Suppressor macrophage treated with lipopolysaccharide for 4 hours (primary cell): ENCODE data around the gene THEM4.
A peak's percentile ranks its signal among the peaks of the same experiment; 100 is the strongest.
"Not testable (repeated sequence)": the region's sequence is repeated elsewhere in the genome, so short reads cannot be mapped to it uniquely, and the experiment has no call there.

Experiments used
- DNase-seq: peaks from one replicate; pipeline ENCODE4 v3.0.0-alpha.2; 2020

Gene THEM4

DNA sequence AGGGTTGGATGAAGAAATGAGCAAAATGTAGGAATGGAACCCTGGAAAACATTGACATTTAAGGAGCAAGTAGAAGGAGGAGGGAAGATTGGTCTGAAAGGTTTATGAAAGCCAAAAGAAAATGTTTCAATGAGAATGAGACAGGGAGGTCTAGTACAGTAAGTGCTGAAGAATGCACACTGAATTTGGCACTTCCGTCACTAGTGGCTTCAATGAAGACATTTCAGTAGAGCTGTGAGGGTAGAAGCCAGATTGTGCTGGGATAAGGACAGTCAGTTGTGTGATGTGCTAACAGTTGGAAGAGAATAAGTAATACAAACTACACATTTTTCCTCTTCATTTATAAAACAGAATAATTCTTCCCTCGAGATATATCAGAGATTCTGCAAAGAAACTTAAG, 17.1 kb downstream of the THEM4 start:
- no peak for DNase-seq

DNA sequence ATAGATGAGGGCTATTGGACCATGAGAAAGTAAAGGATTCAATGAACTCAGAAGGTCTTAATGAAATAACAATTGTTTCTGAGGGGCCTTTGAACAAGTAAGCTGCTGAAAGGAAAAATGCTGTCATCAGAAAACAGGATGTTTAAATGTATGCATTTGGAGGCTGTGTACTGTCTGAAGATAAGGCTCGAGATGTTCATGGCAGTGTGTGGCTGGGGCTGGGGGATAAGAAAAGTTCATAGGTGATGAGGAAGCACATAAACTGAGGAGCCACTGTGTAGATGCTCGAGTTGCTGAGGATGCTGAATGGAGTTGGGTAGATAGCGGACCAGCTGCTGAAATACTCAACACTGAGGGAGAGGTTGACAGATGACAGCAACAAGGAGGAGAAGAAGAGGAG, 17.8 kb downstream of the THEM4 start:
- DNase-seq, result no peak

DNA sequence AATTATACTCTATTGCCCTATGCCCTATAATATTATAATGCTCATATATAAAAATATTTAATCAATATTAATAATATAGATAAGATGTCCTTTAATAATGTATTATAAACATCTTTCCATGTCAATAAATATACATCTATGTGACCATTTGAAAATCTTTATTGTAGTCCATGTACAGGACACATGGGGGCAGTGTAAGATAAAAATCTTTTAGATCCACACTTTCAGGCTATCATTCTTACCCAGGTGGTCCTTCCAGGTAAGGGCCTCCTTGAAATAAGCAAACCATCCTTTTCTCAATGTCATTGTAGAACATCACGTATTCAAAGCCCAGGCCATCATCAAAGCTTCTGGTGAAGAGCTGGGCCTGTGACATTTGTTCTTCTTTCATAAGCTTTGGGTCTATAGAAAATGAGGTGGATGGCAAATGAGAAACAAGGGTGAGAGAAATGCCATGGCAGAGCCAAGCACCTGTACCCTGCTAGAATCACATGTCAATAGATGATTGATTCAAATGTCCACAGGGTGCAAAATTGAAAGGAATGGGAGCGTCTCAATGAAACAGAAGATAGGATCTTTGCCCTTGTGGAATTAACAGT, 20.2 kb downstream of the THEM4 start:
- peak; percentile 34 for DNase-seq

DNA sequence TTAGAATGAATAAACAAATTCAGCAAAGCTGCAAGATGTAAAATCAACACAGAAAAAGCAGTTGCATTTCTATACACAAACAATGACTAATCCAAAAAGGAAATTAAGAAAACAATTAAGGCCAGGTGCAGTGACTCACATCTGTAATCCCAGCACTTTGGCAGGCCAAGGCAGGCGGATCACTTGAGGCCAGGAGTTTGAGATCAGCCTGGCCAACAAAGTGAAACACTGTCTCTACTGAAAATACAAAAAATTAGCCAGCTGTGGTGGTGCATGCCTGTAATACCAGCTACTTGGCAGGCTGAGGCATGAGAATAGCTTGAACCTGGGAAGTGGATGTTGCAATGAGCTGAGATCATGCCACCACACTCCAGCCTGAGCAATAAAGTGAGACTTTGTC, 22.3 kb downstream of the THEM4 start:
- DNase-seq, result no peak

DNA sequence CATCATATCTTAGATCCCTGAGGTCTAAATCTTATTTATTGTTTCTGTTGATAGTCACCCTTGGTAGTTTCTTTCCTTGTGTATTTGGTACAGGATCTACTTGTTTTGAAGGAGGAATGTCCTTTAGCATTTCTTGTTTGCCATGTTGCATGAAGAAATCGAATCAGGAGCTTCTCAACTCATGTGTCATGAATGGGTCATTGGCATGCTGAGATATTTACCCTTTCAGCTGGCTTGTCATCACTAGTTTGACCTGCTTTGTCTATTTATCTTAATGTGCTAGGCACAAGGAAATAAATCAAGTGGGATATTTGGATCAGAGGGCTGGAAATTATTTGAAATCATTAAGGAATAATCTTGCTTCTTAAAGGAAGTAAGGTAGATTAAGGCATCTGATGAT, 23.8 kb downstream of the THEM4 start:
- DNase-seq, result no peak

DNA sequence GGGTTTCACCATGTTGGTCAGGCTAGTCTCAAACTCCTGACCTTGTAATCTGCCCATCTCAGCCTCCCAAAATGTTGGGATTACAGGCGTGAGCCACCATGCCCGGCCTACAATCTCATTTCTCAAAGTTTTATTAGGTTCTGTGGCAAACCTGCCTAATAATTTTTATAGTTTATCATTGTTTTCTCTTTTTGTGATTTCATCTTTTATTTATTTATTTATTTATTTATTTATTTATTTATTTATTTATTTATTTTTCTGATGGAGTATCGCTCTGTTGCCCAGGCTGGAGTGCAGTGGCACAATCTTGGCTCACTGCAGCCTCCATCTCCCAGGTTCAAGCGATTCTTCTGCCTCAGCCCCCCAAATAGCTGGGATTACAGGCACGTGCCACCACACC, 24.4 kb downstream of the THEM4 start:
- DNase-seq, result not testable (repeated sequence)

DNA sequence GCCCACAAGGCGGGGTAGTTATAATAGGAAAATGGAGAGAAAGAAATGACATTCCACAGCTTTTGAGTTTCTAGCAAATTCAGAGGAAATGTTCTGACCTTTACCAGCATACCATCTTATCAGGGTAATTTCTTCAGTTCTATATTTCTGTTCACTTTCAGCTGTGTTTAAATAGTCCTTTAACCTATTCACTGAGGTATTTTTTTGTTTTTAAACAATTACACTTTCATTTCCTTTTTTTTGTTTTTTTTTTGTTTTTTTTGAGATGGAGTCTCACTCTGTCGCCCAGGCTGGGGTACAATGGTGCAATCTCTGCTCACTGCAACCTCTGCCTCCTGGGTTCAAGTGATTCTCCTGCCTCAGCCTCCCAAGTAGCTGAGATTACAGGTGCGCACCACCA, 24.9 kb downstream of the THEM4 start:
- DNase-seq, result not testable (repeated sequence)

DNA sequence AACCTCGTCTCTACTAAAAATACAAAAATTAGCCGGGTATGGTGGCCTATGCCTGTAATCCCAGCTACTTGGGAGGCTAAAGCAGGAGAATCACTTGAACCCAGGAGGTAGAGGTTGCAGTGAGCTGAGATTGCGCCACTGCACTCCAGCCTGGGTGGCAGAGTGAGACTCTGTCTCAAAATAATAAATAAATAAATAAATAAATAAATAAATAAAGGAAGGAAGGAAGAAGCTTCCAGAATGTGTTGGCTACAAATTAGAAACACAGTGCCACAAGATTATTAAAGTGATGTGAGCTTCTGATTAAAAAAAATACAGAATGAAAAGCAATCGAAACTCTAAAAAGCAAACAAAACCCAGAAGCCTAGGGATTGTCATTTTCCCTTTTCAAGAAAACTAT, 25.4 kb downstream of the THEM4 start:
- DNase-seq, result not testable (repeated sequence)

DNA sequence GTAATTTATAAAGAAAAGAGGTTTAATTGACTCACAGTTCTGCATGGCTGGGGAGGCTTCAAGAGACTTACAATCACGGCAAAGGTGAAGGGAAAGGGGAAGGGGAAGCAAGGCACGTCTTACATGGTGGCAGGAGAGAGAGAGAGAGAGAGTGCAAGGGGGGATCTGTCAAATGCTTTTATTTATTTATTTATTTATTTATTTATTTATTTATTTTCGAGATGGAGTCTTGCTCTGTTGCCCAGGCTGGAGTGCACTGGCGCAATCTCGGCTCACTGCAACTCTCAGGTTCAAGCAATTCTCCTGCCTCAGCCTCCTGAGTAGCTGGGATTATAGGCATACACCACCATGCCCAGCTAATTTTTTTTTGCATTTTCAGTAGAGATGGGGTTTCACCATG, 26.4 kb downstream of the THEM4 start:
- DNase-seq, result not testable (repeated sequence)

DNA sequence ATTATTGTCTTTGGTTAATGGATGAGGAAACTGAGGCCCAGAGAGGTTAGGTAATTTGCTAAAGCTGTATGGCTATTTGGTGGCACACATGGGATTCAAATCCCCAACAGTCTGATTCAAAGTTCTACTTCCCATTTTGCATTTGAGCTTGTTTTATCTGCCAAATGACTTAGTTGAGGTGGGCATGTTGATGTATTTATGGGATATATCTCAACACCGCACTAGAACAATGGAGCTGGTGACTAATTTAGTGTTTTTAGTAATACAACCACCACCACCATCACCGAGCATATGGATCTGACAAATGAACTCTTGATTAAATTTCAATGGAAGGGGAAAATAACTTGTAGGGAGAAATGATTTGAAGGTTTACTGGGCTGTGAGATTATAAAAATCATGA, 26.8 kb downstream of the THEM4 start:
- DNase-seq, result no peak

DNA sequence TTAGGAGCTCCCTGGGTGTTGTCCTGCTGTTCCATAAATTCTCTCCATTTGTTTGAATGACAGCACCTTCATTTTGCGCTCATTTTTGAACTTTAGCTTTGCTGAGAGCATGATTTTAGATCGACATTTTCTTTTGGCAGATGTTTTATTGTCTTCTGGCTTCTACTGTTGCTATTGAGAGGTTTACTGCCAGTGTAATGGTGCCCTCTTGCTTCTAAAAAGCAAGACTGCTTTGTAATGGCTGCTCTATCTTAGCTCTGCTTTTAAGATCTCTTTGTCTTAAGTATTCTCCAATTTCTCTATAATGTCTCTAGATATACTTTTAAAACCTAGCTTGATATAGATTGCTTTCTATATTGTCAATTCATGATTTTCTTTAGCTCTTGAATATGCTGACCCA, 27.8 kb downstream of the THEM4 start:
- DNase-seq, result no peak

DNA sequence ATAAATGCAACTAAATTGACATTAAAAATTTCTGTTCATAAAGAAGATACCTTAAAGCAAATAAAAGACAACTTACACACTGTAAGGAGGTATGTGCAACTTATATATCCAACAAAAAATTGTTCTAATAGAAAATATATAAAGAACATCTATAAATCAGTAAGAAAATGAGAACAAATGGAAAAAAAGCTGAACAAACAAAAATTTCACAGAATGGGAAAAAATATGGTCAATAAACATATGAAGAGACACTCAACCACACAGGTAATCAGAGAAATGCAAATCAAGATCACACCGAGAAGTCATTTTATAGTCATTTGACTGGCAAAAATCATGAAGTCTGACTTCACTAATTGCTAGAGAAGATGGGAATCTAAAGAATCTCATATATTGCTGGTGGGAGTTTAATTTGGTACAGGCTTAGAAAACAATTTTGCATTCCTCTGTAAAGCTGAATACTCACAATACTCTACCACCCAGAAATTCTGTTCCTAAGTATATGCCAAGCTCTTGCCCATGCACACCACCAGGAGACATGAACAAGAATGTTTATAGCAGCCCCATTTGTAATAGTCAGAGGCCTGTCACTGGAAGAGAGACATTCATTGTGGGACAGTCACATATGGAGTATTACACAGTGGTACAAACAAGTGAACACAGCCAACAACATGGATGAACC, 33.8 kb downstream of the THEM4 start:
- no peak for DNase-seq

DNA sequence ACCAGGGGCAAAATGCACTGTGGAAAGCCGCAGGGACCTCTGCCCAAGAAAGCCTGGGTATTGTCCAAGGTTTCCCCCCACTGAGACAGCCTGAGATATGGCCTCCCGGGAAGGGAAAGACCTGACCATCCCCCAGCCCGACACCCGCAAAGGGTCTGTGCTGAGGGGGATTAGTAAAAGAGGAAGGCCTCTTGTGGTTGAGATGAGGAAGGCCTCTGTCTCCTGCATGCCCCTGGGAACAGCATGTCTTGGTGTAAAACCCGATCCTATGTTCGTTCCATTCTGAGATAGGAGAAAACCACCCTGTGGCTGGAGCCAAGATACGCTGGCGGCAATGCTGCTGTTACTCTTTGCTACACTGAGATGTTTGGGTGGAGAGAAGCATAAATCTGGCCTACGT, 36.5 kb downstream of the THEM4 start:
- not testable (repeated sequence) for DNase-seq

DNA sequence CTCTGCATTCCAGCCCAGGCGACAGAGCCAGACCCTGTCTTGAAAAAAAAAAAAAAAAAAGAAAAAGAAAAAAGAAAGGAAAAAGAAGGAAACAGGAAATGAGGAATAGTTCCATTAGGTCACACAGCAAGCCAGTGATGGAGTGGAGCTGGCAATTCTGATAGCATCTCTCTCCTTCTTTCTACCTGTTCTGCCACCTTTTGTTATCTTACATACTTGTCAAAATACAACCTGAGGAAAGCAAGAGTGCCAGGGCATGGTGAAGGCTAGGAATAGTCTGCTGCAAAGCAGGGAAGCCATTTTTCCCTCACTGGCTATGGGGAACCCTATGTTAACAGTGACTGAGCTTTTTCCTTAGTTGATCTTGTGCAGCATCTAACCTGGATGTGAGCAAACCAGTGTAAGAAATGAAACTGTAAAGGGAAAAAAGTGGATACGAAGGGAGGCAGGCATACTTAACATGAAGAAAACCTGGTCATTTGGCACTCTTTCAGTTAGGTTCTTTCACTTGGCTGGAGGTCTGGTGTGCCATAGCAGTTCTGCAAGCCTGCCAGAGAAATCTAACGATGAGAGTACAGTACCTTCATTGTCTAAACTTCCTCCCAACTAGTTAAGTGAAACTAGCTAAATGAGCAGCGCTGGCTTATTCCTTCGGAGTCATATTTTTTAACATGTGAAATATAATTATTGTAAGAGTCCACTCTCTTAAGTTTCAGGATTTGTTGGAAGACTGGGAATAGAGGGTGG, 37.9 kb downstream of the THEM4 start:
- no peak for DNase-seq

DNA sequence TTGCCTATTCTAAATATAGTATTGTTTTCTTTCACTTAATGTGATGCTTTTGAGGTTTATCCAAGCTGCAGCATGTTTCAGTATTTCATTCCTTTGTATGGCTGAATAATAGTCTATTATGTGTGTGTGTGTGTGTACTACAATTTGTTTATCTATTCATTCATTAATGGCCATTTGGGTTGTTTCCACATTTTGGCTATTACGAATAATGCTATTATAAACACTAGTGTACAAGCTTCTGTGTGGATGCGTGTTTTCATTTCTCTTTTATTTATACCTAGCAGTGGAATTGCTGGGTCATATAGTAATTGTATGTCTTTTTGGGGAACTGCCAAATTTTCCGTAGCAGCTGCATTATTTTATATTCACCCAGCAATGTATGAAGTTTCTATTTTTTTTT, 40.8 kb downstream of the THEM4 start:
- no peak for DNase-seq

DNA sequence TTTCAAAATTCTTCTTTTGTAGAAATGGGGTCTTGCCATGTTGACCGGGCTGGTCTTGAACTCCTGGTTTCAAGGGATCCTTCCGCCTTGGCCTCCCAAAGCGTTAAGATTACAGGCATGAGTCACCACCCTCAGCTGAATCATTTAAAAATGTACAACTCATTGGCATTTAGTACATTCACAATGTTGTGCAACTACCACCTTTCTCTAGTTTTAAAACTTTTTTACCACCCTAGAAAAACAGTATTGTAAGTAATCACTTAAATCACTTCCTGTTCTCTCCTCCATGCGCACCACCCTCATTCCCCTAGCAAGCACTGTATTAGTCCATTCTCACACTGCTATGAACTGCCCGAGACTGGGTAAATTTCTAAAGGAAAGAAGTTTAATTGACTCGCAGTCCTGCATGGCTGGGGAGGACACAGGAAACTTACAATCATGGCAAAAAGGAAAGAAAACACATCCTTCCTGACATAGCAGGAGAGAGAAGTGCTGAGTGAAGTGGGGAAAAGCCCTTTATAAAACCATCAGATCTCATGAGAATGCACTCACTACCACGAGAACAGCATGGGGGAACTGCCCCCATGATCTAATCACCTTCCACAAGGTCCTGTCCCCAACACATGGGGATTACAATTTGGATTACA, 41.4 kb downstream of the THEM4 start:
- DNase-seq, result peak; percentile 91

DNA sequence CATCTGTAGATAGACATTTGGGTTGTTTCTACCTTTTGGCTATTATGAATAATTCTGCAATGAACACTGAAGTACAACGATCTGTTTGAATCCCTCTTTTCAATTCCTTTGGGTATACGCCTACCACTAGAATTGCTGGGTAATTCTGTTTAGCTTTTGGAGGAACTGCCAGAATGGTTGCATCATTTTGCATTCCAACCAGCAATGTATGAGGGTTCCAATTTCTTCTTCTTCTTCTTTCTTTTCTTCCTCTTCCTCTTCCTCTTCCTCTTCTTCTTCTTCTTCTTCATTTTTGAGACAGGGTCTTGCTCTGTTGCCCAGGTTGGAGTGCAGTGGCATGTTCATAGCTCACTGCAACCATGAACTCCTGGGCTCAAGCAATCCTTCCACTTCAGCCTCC, 42.0 kb downstream of the THEM4 start:
- DNase-seq, result peak; percentile 25

DNA sequence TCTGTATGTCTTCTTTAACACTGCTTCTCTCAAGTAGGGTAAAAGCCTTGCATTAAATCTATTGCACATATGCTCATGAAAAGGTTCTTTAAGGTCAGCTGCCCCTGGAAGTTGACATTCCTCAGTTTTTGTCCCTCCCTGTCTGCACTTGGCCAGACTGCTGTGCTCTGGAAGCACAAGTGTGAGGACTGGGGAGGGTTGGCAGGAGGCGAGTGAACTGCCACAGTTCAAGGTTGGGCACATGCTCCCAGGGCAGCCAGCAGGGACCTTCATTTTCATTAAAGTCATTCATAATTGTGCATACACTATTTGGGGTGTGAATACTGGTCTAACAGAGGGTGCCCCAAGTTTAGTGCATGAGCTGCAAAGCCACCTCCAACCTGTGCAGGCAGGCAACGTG, 44.9 kb downstream of the THEM4 start:
- DNase-seq, result no peak

DNA sequence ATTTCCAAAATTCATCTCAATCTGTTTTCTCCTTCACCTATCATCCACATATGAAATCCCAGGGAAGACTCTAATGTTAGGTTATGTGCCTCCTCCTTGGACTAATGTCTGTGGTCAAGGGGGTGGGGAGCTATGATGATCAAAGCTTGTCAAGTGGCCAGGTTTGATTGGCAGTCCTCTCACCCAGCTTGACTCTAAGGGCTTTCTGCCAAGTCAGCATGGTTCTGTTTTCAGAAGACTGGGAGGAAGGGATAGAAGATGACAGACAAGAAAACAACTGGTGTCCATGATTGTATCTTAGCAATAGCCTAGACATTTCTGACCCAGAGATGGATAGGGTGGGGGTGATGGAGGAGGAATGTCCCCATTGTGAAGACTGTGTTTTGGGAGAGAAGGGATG, 46.7 kb downstream of the THEM4 start:
- DNase-seq, result no peak

DNA sequence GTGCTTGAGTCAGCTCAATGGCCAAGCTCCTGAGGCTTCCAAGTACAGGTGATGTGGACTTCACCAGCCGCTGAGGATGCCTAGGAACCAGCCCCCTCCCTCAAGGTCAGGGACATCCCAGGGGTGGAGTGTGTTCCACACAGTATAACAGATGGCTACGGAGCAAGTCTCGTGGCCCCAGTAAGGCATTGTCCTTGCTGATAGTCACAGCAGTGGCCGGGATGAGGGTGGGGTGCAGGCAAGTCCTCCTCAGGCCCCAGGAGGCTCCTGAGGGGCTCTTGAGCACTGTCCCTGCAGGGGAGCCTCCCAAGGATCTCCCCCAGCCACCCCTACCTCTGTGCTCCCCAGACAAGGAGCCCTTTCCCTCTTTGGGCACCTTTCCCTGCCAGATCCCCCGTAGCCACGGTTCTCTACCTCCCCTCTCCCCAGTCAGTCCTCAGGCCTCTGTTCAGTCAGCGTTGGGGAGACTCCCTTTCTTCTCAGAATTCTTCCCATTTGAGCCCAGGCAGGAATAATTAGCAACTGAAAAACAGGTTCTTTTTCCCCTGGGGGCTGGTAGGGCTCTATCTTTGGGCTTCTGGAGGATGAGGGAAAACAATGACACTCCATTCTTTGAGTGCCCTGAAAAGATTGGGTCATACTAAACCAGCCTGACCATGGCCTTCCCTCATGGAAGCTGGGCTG, 48.7 kb downstream of the THEM4 start:
- no peak for DNase-seq

DNA sequence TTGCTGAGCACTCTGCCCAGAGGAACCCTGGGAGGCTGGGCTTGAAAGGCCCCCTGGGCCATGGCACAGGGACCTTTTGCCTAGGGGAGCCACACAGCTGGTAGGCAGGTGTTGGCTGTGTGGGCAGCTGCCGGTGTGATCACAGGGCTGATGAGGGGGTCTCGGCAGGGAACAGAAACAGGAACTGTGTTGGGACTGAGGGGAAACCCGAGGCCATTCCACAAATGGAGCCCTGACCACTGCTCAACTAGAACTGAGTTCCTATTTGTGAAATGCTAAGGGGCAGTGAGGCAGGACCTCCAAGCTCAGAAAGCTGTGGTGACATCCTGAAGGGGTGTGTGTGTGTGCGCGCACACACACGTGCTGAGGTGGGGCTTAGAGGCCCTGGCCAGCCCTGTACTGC, 49.4 kb downstream of the THEM4 start:
- peak; percentile 35 for DNase-seq

DNA sequence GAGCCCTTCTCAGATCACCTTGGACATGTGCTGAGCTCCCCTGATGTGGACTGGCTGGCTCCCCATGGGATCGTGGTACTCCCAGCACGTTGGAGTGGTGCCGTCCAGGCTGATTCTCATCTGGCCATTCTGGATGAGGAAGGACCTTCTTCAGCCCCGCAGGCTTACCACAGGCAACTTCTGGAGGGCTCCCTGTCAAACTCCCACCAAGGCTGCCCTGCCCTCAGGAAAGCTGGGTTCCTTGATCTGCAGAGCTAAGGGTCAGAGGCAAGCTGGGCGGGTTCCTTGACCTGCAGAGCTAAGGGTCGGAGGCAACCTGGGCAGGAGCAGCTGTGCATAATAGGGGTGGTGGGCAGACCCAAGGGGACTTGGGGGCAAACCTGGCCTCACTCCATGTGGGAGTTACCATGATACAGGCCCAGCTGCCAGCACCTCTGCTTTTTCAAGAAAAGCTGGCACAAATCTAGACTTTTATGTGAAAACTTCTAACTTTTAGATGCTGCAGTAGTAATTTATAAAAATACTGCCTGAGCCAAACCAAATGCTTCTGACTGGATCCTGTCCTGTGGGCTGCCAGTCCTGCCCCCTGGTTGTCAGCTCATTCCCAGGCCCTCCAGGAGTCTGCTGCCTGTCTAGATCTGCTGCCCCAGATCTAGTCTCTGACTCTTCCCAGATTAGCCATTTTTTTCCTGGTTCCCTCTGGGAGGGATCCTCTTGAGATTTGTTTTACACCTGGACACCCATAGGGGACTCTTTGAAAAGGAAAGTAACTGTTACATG, 50.2 kb downstream of the THEM4 start:
- no peak for DNase-seq
